Inflammatory macrophage treated with lipopolysaccharide for 1 hour (primary cell): Measurements from ENCODE around the gene CACNB4.
"Not testable (repeated sequence)": the region's sequence is repeated elsewhere in the genome, so short reads cannot be mapped to it uniquely, and the experiment has no call there.

ENCODE experiments used
- DNase-seq, 2 donors: peaks; one replicate each; pipeline ENCODE4 v3.0.0-alpha.2; 2020 to 2022

CACNB4 gene

DNA sequence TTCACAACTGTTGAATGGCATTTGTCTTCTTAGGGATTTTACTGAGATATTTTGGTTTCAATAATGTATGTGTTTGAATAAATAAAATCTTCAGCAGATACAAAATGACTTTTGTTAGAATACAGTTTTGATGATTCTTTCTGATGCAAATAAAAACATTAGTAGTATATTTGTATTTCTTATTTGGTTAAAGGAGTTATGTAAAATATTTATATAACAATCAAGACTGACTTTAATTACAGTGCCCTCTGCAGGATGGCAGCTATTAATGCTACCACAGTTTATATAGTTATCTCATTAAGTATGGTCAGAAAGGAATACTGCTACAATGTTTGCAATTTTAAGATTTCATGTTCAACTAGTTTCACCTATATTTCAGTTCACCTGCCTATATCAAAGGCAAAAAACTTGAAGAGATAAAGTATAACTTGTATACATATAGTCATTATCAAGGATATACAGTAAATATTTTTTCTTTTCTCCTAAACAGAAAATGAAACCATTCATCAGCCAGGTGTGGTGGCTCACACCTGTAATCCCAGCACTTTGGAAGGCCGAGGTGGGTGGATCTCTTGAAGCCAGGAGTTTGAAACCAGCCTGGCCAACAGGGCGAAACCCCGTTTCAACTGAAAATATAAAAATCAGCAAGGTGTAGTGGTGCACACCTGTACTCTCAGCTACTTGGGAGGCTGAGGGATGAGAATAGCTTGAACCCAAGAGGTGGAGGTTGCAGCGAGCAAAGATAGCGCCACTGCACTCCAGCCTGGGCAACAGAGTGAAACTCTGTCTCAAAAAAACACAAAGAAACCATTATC is 290.4 kb downstream of the CACNB4 start:
- peak in 1 of 2 donors; percentile 46 for DNase-seq

DNA sequence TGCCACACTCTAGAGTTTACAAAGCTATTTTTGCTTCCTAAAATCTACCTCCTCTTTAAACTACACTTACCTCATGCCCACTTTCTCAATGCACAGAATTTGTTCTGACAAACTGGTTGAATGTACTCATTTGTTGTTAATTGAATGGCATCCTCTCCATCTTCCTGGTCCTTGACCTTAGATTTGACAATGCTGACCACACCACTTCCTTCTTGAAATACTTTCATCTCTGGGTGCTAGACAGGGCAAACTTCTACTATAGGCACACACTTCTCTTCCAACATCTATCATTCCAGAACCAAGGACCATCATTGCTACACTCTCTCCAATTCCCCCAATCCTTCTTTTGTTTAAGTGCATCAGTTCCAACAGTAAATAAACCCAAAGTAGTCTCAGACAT is 292.9 kb downstream of the CACNB4 start:
- no peak for DNase-seq

DNA sequence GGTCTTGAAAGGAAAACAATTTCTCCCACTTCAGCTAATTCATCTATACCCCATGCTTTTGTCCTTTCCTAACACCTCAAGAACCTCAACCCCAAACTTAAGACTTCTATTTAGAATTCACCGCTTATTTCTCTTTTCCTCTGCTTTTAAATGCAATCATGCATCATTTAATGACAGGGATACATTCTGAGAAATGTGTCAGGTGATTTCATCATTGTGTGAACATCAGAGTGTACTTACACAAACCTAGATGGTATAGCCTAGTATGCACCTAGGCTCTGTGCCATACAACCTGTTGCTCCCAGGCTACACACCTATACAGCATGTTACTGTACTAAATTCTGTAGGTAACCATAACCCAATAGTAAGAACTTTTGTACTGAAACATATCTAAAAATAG is 293.5 kb downstream of the CACNB4 start:
- DNase-seq = no peak

DNA sequence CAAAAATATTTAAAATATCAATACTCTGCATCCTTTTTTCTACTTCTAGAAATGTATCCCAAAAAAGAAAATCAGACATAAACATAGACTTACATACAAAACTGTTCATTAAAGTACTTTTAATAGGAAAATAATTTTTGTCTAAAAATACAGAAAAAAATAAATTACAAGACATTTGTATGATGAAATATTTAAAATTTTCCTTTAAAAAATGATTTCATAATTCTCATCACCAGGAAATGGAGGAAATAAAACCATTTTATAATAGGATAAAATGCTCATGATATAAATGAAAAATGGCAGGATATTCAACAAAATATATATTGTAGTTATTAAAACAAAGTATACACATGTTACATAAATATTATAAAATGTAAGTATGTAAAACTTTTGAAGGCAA is 295.0 kb downstream of the CACNB4 start:
- no peak for DNase-seq

DNA sequence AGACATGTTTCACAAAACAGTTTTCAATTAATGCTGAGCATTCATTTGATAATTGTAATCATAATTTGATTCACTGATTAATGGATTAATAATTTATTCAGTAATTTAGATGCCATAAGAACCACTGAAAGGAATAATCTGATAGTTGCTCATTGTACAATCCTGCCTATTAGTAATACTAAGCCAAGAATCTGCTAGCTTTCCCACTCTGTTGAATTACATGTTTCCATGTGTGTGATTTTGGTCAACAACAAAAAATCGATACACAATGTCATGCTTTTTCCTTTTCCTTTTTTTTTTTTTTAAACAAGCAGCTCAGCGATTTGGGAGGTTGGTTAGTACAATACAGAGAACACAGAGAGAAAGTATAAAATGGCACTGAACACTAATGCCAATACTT is 296.5 kb downstream of the CACNB4 start:
- no peak for DNase-seq

DNA sequence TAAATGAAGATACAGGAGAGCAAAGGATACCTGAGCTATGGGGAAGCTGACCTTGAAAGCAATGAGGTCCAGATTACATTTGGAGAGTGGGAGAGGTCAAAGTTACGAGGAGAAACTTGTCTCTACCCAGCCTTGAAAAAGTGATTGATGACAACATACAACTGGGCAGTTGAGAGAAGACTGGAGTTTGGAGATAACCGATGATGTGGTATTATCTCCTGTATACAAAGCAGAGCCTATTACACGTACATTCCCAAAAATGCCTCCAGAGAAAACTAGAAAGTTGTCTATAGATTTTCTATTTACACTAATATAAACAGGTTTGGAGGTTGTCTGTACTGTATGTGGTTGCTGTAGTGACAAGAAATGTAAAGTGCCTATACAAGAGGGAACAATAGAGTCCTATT is 299.0 kb downstream of the CACNB4 start:
- no peak for DNase-seq

DNA sequence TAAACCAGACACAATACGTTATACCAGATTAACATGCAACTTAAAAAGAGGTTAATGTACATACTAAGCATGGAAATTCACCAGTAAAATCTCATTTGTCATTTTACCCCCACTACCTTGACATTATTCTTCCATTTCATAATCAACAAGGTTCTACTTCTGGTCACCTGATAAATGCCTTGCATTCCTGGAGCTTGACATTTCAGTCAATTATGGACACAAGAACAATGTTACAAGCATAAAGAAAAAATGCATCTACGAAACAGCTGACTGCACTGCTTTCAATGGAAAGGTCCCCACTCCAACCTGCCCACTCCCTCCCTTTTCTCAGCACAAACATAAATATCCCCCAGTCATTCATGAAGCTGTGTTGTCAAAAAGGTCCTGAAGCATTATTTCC is 302.1 kb downstream of the CACNB4 start:
- DNase-seq = no peak

DNA sequence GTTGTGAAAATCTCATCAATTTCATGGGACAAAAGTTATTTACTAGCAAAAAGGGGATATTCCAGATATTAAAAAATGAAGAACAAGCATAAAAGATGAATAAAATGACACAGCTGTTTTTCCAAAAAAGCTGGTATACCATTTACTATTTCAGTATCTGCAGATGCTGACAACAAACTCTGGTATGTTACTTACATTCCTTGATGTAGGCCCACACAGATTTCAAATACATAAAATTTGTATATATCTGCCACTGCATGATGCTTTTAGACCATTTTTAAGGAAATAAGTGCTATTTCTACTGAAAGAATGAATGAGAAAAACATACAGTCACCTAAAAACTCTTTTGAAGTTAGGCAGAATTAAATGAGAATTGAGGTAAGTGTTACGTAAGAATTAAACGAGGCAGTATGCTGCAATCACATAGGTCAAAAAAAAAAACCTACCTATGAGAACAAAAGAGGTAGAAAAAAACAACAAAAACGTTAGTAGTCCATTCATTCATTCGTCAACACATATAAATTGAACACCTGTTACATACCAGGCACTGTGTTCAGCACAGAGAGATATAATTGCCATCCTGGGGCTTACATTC is 303.1 kb downstream of the CACNB4 start:
- DNase-seq = no peak

DNA sequence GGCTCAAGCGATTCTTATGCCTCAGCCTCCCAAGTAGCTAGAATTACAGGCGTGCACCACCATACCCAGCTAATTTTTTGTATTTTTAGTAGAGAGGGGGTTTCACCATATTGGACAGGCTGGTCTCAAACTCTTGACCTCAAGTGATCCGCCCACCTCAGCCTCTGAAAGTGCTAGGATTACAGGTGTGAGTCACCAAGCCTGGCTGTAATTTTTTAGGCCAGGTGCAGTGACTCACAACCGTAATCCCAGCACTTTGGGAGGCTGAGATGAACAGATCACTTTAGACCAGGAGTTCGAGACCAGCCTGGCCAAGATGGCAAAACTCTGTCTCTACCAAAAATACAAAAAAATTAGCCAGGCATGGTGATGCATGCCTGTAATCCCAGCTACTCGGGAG is 304.4 kb downstream of the CACNB4 start:
- not testable (repeated sequence) for DNase-seq

DNA sequence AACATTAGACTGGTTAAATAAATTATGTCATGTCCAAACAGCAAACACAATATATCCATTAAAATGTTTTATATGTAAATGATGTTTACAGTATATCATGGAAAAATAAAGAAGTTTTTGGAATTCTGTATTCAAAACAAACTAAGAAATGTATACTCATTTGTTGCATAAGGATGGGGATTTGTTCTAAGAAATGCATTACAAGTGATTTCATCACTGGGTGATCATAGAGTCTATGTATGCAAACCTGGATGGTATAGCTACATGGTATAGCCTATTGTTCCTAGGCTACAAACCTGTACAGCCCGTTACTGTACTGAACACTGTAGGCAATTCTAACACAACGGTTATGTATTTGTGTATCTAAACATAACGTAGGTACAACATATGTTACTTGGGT is 305.7 kb downstream of the CACNB4 start:
- DNase-seq = no peak

DNA sequence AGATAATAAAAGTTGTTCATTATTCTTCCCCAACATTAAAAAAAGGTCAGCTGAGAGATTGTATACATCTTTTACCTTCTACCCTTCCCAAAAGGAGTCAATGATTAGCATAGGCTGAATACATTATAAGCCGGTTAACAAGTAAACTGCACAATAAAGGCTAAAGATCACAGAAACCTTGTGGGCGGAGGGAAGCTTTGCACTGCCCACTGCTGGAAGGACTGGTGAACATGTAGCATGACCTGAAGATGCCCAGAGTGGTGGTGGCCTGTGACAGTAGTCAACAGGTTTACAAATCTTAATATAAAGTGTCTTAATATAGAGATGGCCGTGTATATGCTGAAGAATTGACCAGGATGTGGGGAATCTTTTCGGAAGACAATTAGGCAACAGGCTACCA is 306.3 kb downstream of the CACNB4 start:
- DNase-seq = peak in 1 of 2 donors; percentile 2

DNA sequence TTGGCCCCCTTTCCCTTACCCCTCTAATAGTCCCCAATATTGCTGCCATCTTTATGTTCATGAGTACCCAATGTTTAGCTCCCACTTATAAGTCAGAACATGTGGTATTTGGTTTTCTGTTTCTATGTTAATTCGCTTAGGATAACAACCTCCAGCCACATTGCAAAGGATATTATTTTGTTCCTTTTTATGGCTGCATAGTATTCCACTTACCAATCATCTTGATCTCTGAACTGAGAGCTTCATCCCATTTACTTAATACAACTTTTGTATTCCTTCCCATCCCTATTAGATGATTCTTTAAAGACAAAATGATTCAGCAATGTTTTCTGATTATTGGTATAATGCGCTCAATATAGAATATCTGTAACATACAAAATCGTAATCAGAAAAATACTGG is 307.3 kb downstream of the CACNB4 start:
- DNase-seq = no peak

DNA sequence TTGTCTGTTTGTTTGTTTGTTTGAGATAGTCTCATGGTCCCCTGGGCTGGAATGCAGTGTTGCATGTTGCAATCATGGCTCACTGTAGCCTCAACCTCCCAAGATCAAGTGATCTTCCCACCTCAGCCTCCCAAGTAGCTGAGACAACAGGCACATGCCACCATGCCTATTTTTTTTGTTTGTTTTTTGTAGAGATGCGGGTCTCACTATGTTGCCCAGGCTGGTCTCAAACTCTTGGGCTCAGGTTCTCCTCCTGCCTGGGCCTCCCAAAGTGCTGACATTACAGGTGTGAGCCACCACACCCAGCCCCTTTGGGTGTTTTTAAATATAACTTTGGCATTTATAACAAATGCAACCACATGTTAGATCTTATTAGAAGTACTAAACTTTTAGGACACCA is 308.2 kb downstream of the CACNB4 start:
- no peak for DNase-seq

DNA sequence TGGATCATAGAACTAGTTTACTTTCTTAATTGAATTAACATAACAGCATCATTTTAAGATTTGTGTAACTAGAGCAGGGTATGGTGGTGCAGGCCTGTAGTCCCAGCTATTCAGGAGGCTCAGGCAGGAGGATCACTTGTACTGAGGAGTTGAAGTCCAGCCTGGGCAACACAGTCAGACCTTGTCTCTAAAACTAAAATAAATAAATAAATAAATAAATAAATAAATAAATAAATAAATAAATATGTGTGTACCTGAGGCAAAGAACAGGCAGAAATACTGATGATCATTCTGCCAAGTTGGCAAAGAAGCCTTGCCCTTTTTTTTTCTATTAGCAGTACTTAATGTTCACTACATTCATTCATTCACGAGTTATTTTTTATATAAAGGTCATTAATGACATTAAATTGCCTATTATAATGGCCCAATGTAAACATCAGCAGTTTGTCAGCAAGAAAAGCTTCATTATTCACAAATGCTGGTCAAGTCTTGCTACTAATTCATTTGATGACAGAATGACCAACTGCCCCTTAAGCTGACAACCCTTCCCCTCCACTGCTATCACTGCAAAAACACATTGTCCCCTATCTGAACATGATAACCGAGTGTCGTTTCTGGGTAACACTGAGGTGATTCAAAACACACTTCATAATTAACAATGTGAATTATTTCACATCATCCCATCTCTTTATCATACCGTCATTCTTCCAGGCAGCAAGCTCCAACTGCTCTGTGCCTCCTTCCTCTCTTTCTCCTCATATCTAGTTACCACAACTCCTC is 309.6 kb downstream of the CACNB4 start:
- no peak for DNase-seq

DNA sequence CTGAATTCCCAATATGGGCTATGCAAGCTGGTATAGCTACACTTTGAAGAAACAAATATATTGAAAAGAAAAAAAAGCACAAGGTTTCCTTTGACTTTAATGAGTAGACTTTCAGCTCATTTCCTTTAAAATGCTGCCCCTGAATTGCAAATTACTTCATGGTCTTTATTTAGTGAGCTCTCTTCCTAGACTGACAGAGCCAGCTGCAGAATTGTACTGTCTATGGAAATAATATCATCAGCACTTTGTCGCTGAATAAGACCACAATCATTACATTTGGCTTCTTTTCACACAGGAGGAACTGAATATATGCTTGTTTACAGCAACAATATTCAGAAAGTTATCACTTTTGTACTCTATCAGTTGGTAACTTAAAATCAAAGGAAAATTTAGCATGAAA is 312.4 kb downstream of the CACNB4 start:
- DNase-seq = no peak

DNA sequence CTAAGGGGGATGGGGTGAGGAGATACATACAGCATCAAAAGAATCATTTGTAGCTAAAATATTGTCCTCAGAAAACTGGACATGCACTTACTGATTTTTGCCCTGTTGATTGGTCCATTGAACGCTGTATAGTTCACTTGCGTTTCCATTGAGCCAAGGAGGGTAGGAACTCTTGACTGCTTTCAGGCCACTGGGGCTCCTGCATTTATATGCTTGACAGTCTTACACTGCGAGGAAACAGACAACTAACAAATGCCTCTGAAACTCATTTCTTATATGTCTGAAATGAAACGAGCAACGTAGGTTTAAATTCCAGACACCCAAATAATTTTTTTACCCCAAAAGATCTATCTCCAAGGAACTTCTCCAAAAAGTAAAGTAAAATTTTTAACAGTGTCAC is 312.8 kb downstream of the CACNB4 start:
- no peak for DNase-seq

DNA sequence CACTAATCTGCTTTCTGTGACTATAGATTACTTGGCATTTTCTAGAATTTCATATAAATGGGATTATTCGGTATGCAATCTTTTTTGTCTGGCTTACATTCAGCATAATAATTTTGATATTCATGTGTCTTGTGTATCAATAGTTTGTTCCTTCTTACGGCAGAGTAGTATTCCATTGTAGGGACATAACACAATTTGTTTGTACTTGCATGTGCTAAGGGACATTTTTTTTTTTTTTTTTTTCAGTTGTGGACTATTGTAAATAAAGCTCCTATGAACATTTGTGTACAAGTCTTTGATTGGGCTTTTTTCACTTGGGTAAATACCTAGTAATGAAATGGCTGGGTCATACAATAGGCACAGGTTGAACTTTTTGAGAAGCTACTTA is 315.7 kb downstream of the CACNB4 start:
- no peak for DNase-seq
